ENCODE results near the gene DDX11. TPM values are rescaled to one million over a fixed set of nuclear protein-coding genes. Genes with fewer than 3 reads are reported as not detected.
"Not testable (repeated sequence)": the region's sequence is repeated elsewhere in the genome, so short reads cannot be mapped to it uniquely, and the experiment has no call there.

DDX11 gene
- total RNA-seq, 1 donor from 2014 or later = 247 TPM

GRCh38 chr12:31097819-31098218, 24.2 kb downstream of the DDX11 start:
- not testable (repeated sequence) for DNase-seq (ENCODE audit: low spot score, unreplicated experiment); H3K27me3 Mint-ChIP-seq; H3K4me1 Mint-ChIP-seq (ENCODE audit: low read depth); H3K9me3 Mint-ChIP-seq (ENCODE audit: low read depth); H3K4me3 Mint-ChIP-seq (ENCODE audit: low read depth); H3K27ac Mint-ChIP-seq
- peaks cover 25% of the 10 kb centered on the region for H3K36me3 Mint-ChIP-seq (ENCODE audit: insufficient read depth)

GRCh38 chr12:31098363-31098762, 24.7 kb downstream of the DDX11 start:
- H3K4me3 Mint-ChIP-seq (ENCODE audit: low read depth); H3K4me1 Mint-ChIP-seq (ENCODE audit: low read depth); H3K9me3 Mint-ChIP-seq (ENCODE audit: low read depth); DNase-seq (ENCODE audit: low spot score, unreplicated experiment); H3K27me3 Mint-ChIP-seq; H3K27ac Mint-ChIP-seq: not testable (repeated sequence)
- peaks cover 25% of the 10 kb centered on the region for H3K36me3 Mint-ChIP-seq (ENCODE audit: insufficient read depth)

GRCh38 chr12:31098771-31099170, 25.1 kb downstream of the DDX11 start:
- not testable (repeated sequence) for H3K27ac Mint-ChIP-seq
- H3K36me3 Mint-ChIP-seq (ENCODE audit: insufficient read depth) = peaks cover 28% of the 10 kb centered on the region

GRCh38 chr12:31099434-31099833, 25.8 kb downstream of the DDX11 start:
- H3K36me3 Mint-ChIP-seq (ENCODE audit: insufficient read depth) = peaks cover 27% of the 10 kb centered on the region
- H3K4me1 Mint-ChIP-seq (ENCODE audit: low read depth); H3K27ac Mint-ChIP-seq; H3K27me3 Mint-ChIP-seq; H3K4me3 Mint-ChIP-seq (ENCODE audit: low read depth); DNase-seq (ENCODE audit: low spot score, unreplicated experiment); H3K9me3 Mint-ChIP-seq (ENCODE audit: low read depth): not testable (repeated sequence)

More at GRCh38 chr12:31098771-31099170, 25.1 kb downstream of the DDX11 start:
- H3K27me3 Mint-ChIP-seq; H3K9me3 Mint-ChIP-seq (ENCODE audit: low read depth); H3K4me1 Mint-ChIP-seq (ENCODE audit: low read depth); H3K4me3 Mint-ChIP-seq (ENCODE audit: low read depth); DNase-seq (ENCODE audit: low spot score, unreplicated experiment): not testable (repeated sequence)

- H3K9me3 Mint-ChIP-seq (ENCODE audit: low read depth); H3K4me3 Mint-ChIP-seq (ENCODE audit: low read depth); H3K27me3 Mint-ChIP-seq; DNase-seq (ENCODE audit: low spot score, unreplicated experiment); H3K27ac Mint-ChIP-seq; H3K4me1 Mint-ChIP-seq (ENCODE audit: low read depth): not testable (repeated sequence)
- H3K36me3 Mint-ChIP-seq (ENCODE audit: insufficient read depth) = peaks cover 22% of the 10 kb centered on the region
Measured at GRCh38 chr12:31100503-31101208, 27.0 kb downstream of the DDX11 start.

GRCh38 chr12:31102125-31102524, 28.5 kb downstream of the DDX11 start:
- not testable (repeated sequence) for H3K4me1 Mint-ChIP-seq (ENCODE audit: low read depth); H3K9me3 Mint-ChIP-seq (ENCODE audit: low read depth); H3K27me3 Mint-ChIP-seq; H3K27ac Mint-ChIP-seq; DNase-seq (ENCODE audit: low spot score, unreplicated experiment); H3K4me3 Mint-ChIP-seq (ENCODE audit: low read depth)
- peaks cover 14% of the 10 kb centered on the region for H3K36me3 Mint-ChIP-seq (ENCODE audit: insufficient read depth)

- not testable (repeated sequence) for H3K27ac Mint-ChIP-seq; H3K4me1 Mint-ChIP-seq (ENCODE audit: low read depth); DNase-seq (ENCODE audit: low spot score, unreplicated experiment); H3K27me3 Mint-ChIP-seq; H3K4me3 Mint-ChIP-seq (ENCODE audit: low read depth); H3K9me3 Mint-ChIP-seq (ENCODE audit: low read depth)
- peaks cover 13% of the 10 kb centered on the region for H3K36me3 Mint-ChIP-seq (ENCODE audit: insufficient read depth)
Measured at GRCh38 chr12:31102596-31102995, 28.9 kb downstream of the DDX11 start.

GRCh38 chr12:31103561-31103975, 29.9 kb downstream of the DDX11 start:
- H3K4me3 Mint-ChIP-seq (ENCODE audit: low read depth); H3K4me1 Mint-ChIP-seq (ENCODE audit: low read depth); H3K9me3 Mint-ChIP-seq (ENCODE audit: low read depth); H3K27me3 Mint-ChIP-seq; DNase-seq (ENCODE audit: low spot score, unreplicated experiment); H3K27ac Mint-ChIP-seq: not testable (repeated sequence)
- peaks cover 13% of the 10 kb centered on the region for H3K36me3 Mint-ChIP-seq (ENCODE audit: insufficient read depth)

GRCh38 chr12:31104220-31104619, 30.6 kb downstream of the DDX11 start:
- H3K27ac Mint-ChIP-seq; H3K9me3 Mint-ChIP-seq (ENCODE audit: low read depth); DNase-seq (ENCODE audit: low spot score, unreplicated experiment); H3K4me3 Mint-ChIP-seq (ENCODE audit: low read depth); H3K4me1 Mint-ChIP-seq (ENCODE audit: low read depth); H3K27me3 Mint-ChIP-seq: not testable (repeated sequence)
- peaks cover 11% of the 10 kb centered on the region for H3K36me3 Mint-ChIP-seq (ENCODE audit: insufficient read depth)

GRCh38 chr12:31104773-31105172, 31.1 kb downstream of the DDX11 start:
- peaks cover 11% of the 10 kb centered on the region for H3K36me3 Mint-ChIP-seq (ENCODE audit: insufficient read depth)
- H3K4me3 Mint-ChIP-seq (ENCODE audit: low read depth); H3K27me3 Mint-ChIP-seq; DNase-seq (ENCODE audit: low spot score, unreplicated experiment); H3K27ac Mint-ChIP-seq; H3K9me3 Mint-ChIP-seq (ENCODE audit: low read depth); H3K4me1 Mint-ChIP-seq (ENCODE audit: low read depth): not testable (repeated sequence)

All from progenitor cell of endocrine pancreas (in vitro differentiated cells).